Islet of Langerhans (tissue), 1 donor: ENCODE measurements around the gene BIRC3.

Source experiments
- FAIRE-seq: peaks from one replicate; lab custom pipeline; 2011; peaks lifted over from hg19 to GRCh38; lab: Jason Lieb, UNC

The BIRC3 gene

GRCh38 chr11:102317099-102317767 lies at the start of gene BIRC3:
Gene BIRC3 (plus strand): TSS chr11:102317484. CDS start chr11:102324510, 7,026 bp downstream.
- FAIRE-seq: peak; percentile 83

- FAIRE-seq: no peak
These were observed 49.7 kb upstream of the BIRC3 start for GRCh38 chr11:102267609-102268008.

GRCh38 chr11:102268083-102268984 lies 49.0 kb upstream of the BIRC3 start:
- FAIRE-seq: no peak

- no peak for FAIRE-seq
These were observed 48.3 kb upstream of the BIRC3 start for GRCh38 chr11:102268985-102269470.

- no peak for FAIRE-seq
These were observed 47.4 kb upstream of the BIRC3 start for GRCh38 chr11:102269927-102270326.

- no peak for FAIRE-seq
These were observed 45.0 kb upstream of the BIRC3 start for GRCh38 chr11:102272047-102272824.

GRCh38 chr11:102274628-102275027 lies 42.7 kb upstream of the BIRC3 start:
- FAIRE-seq: no peak

GRCh38 chr11:102276362-102276761 lies 40.9 kb upstream of the BIRC3 start:
- no peak for FAIRE-seq

GRCh38 chr11:102276783-102277182 lies 40.5 kb upstream of the BIRC3 start:
- FAIRE-seq: no peak

- no peak for FAIRE-seq
These were observed 37.6 kb upstream of the BIRC3 start for GRCh38 chr11:102279641-102280170.

- FAIRE-seq: no peak
These were observed 36.9 kb upstream of the BIRC3 start for GRCh38 chr11:102280245-102280833.

GRCh38 chr11:102283116-102283485 lies 34.2 kb upstream of the BIRC3 start:
- no peak for FAIRE-seq

- FAIRE-seq: no peak
These were observed 33.3 kb upstream of the BIRC3 start for GRCh38 chr11:102284008-102284407.

GRCh38 chr11:102286292-102286691 lies 31.0 kb upstream of the BIRC3 start:
- FAIRE-seq: no peak

GRCh38 chr11:102287964-102288724 lies 29.1 kb upstream of the BIRC3 start:
- FAIRE-seq: peak; percentile 17

- FAIRE-seq: no peak
These were observed 28.6 kb upstream of the BIRC3 start for GRCh38 chr11:102288725-102289083.

GRCh38 chr11:102289592-102289991 lies 27.7 kb upstream of the BIRC3 start:
- no peak for FAIRE-seq

GRCh38 chr11:102291831-102292230 lies 25.5 kb upstream of the BIRC3 start:
- FAIRE-seq: no peak

- no peak for FAIRE-seq
These were observed 24.4 kb upstream of the BIRC3 start for GRCh38 chr11:102292933-102293332.

GRCh38 chr11:102293873-102294601 lies 23.2 kb upstream of the BIRC3 start:
- FAIRE-seq: peak; percentile 71

- no peak for FAIRE-seq
These were observed 22.2 kb upstream of the BIRC3 start for GRCh38 chr11:102295045-102295444.
